ENCODE measurements around the gene CENPT. TPM values are rescaled to one million over a fixed set of nuclear protein-coding genes. Genes with fewer than 3 reads are reported as not detected.

The CENPT gene, protein sequence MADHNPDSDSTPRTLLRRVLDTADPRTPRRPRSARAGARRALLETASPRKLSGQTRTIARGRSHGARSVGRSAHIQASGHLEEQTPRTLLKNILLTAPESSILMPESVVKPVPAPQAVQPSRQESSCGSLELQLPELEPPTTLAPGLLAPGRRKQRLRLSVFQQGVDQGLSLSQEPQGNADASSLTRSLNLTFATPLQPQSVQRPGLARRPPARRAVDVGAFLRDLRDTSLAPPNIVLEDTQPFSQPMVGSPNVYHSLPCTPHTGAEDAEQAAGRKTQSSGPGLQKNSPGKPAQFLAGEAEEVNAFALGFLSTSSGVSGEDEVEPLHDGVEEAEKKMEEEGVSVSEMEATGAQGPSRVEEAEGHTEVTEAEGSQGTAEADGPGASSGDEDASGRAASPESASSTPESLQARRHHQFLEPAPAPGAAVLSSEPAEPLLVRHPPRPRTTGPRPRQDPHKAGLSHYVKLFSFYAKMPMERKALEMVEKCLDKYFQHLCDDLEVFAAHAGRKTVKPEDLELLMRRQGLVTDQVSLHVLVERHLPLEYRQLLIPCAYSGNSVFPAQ
- polyA plus RNA-seq (ENCODE audit: insufficient read length in 4 of 4): 10 to 100 TPM; 41.2 to 60.4 (median 44.7) TPM

DNA sequence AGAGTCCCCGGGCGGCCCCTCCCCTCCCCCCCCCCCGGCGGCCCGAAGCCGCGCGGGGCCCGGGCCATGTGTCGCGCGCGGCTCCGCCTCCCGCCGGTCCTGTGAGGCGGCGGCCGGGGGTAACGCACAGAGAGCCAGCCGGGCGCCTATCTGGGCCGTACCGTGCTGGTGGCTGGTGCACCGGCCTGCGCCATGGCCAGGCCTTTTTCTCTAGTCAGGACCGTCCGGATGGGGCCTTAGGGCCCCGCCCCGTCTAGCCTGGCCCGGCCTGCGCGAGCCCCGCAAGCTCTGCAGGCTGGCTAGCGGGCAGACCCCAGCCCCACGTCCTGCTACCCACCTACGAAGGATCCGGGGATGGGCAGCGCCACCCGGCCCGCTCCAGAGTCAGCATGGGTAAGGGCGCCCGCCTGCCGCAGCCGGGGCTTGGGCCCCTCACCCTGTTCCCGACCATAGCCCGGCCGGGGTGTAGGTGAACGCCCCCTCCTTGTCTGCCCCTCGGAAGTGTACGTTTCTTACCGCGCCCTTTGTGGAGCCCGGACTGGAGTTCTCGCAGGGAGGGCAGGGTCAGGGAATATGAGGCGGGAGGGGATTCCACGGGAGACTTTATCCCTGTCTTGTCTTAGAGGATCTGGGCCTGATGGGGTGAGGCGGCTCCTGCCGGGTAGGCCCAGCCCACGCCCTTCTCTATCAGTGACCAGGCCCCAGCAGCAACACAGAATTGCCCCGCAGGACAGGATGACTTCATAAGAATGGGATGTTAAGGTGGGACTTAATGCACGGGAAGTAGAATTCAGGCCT is at the start of gene CENPT:
Gene CENPT, minus strand, starts transcription at position 630 of the 798 bp plus-strand sequence. CDS start 13,834 bp downstream, outside the sequence.
- DNase-seq (ENCODE audit: low read depth in 4 of 4, low spot score in 3 of 4): no peak

DNA sequence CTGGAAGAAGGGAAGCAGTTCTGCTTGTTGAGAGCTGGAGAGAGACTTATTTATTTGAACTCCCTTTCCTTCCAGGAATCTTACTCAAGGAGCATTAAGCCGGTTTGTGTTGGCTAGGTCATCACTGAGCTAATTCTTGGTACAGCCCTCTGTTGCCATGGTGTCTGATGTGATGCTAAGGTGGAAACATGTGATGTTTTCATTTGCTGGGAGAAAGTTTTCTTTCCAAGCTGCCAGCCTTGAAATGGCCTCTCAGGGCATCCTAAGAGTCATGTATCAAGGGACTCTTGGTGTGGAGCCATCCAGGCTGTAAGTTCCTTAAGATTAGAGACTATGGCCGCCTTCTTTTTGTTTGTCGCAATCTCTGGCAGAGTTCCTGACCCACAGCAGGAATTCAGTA is 49.7 kb upstream of the CENPT start:
- no peak for DNase-seq (ENCODE audit: low read depth in 4 of 4, low spot score in 3 of 4)

DNA sequence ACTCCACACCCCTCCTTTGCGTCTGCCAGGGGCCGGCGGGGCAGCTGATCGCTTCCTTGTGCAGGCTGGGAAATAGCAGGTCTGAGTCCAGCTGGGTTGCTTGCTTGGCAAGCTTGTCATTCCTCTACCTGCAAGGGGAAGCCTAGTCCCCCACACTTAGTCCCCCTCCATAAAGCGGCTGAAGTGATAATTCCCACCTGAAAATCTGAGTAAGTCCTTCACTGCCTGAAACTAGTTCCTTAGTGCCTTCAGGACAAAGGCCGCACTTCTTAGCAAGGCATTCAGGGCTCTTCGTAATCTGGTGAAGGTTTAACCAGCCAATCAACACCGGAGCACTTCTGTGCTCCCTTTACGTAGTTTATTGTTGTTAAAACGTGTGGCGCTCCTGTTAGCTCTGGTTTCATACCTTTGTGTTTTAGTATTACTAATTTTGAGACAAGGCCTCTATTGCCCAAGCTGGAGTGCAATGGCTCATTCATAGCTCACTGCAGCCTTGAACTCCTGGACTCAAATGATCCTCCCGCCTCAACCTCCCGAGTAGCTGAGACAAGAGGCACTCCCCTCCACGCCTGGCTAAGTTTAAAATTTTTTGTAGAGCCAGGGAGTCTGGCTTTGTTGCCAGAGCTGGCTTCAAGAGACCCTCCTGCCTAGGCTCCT is 46.4 kb upstream of the CENPT start:
- no peak for DNase-seq (ENCODE audit: low read depth in 4 of 4, low spot score in 3 of 4)

DNA sequence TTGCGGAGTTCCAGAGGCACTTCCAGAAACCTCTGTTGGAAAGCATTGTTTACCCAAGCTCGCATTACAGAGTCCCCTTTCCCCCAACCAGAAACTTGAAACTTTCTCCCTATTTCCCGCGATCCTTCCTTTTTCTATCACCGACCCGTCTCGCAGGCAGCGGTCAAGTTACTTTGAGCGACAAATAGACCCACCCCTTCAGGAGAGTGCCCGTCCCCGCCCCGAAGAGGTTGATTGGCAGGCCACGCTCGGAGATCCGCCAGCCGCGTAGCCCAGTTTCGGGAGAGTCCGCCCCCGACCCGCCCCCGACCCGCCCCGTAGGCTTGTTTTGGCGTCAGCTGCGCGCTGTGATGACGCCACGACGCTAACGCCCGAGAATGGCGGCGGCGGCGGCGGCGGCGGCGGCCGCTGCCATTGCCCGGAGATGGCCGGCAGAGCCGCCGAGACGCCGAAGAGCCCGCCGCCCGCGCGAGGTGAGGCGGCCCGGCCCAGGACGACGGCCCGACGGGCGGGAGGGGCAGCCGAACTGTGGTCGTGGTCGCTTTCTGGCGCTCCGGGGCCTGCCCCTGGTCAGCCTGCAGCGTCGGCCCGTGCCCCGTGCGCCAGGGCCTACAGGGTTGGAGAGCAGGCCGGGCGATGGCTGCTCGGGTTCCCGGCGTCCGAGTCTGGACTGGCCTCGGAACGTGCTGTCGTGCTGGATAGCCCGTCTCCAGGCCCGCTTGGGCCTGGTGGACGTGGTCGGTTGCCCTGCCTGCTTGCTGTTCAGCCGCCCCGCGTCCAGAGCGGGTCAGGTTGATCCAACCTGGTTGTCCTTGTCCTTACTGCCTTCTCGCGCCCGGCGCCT is 45.6 kb upstream of the CENPT start, which contains the start of gene PSKH1:
Gene PSKH1, plus strand, starts transcription at position 356 of the 844 bp plus-strand sequence. CDS start 15,496 bp downstream, outside the sequence.
- peak; percentile 81 to 93 (median 86) for DNase-seq (ENCODE audit: low read depth in 4 of 4, low spot score in 3 of 4)

DNA sequence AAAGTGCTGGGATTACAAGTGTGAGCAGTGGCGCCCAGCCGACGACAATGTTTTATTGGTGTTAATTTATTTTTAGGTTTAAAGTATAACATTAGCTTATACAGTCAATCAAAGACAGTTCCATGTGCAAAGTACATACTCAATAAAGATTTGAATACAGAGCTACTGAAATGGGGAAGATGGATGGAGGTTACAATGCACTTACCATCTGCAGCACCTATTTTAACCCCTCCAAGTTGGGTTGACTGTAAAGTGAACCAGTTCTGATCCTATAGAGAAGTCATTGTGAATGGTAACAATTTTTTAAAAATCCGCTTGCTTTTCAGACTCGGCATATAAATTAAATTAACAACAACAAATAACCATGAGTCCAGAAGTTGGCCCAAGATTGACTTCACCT is 44.9 kb upstream of the CENPT start:
- no peak for DNase-seq (ENCODE audit: low read depth in 4 of 4, low spot score in 3 of 4)

DNA sequence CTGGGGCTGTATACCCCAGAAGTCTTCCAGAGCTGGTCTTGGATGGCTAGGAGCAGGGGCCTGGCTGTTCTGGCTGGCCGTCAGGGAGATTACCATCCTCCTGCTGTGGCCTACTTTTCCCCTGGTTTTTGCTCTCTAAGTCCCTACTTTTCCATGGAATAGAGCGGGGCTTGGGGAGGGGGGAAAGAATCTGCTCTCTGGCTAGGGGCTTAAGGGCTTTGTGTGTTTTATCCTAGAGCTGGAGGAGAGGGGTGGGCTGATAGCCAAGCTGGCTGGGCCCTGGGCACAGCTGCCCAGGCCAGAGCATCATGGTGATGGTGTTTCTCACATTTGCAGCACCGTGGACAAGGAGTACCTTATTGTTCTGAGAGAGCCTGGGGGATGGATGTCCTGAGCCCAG is 40.8 kb upstream of the CENPT start:
- no peak for DNase-seq (ENCODE audit: low read depth in 4 of 4, low spot score in 3 of 4)

DNA sequence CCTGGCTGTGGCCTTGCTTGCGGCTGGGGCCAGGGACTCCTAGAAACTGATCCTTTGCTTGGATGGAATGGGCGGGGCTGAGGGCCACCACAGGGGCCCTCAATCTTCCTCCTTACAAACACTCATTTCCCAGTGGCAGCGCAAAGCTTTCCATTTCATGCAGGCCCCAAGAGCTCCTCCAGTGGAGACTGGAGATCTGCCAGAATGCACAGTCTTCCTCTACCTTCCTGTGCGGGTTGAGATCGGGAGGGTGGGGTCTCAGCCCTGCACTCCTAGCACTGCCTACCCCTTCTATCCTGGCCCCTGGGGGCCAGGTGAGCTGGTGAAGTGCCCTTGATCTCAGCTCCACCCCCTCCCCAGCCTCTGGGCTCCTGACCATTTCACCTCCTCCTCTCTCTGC is 38.9 kb upstream of the CENPT start:
- DNase-seq (ENCODE audit: low read depth in 4 of 4, low spot score in 3 of 4): no peak

DNA sequence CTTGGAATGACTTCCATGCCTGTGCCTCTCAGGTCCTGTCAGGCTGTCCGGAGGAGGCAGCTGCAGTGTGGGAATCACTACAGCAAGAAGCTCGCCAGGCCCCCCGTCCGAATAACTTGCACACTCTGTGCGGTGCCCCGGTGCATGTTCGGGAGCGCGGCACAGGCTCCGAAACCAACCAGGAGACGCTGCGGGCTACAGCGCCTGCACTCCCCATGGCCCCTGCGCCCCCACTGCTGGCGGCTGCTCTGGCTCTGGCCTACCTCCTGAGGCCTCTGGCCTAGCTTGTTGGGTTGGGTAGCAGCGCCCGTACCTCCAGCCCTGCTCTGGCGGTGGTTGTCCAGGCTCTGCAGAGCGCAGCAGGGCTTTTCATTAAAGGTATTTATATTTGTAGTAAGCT is 38.5 kb upstream of the CENPT start:
- no peak for DNase-seq (ENCODE audit: low read depth in 4 of 4, low spot score in 3 of 4)

DNA sequence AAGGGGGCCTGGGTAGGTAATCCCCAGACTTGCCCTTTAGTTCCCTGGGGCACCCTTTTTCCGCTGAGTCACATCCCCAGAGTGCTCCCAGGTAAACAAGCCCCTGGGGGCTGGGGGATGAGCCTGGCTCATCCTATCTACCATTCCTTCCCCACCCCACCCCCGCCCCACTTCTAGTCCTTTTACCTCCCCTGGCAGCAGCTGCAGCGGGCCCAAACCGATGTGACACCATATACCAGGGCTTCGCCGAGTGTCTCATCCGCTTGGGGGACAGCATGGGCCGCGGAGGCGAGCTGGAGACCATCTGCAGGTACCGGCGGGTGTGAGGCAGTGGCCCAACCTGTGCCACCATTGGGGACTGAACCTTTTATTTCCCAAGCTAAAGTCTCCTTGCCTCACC is 38.1 kb upstream of the CENPT start:
- DNase-seq (ENCODE audit: low read depth in 4 of 4, low spot score in 3 of 4): no peak

DNA sequence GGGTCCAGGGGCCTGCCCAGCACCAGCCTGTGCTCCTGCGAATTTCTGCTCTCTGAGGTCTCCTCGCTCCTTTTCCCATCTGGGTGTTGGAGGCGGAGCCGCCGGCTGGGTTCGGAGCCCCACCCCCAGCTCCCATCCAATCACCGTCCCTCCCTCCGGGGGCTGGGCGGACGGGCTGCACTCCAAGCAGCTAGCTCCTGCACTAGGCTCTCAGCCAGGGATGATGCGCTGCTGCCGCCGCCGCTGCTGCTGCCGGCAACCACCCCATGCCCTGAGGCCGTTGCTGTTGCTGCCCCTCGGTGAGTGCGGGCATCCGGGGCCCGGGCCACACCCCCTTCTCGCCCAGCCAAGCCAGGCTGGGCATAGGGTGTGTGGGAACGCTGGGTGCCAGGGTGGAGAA is 37.2 kb upstream of the CENPT start, which contains the start of gene NRN1L:
Gene NRN1L, plus strand, starts transcription at position 202 of the 400 bp plus-strand sequence. Its CDS starts 19 bp downstream, at position 221.
- peak in 2 of 4 donors; percentile 48 to 50 for DNase-seq (ENCODE audit: low read depth in 4 of 4, low spot score in 3 of 4)

DNA sequence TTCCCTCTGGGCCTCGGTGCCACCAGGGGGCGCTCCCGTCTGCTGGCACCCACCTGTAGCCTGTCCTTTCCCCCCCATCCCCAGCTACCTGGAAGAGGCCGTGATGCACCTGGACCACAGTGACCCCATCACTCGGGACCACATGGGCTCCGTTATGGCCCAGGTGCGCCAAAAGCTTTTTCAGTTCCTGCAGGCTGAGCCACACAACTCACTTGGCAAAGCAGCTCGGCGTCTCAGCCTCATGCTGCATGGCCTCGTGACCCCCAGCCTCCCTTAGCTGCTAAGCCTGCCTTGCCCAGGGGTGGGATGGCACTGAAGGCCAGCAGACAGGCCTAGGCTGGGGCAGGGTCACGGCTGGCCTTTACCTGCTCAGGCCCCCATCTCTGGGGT is 36.4 kb upstream of the CENPT start:
- no peak for DNase-seq (ENCODE audit: low read depth in 4 of 4, low spot score in 3 of 4)

DNA sequence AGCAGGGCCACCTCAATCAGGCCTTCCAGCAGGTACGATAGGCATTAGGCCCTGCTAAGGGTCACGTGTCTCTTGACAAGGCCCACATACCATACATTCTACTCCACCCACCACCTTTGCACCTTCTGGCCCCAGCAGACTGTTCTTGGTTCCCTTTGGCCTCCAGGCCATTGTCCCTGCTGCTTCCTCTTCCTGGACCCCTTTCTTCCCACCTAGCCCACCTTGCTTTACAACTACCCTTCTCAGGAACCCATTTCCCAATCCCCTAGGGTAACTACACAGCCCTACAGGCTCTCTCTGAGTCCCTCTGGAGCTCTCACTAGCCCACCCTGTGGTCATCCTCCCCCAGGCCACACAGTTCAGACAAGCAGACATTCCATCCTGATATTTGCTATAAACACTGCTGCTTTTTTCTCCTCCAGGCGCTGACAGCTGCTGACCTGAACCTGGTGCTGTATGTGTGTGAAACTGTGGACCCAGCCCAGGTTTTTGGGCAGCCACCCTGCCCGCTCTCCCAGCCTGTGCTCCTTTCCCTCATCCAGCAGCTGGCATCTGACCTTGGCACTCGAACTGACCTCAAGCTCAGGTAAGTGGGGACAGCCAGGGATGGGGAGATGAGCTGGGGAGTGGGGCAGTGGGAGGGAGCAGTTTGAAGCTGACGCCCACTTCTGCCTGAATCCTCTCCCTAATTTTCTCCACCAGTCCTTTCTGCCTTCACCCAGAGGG is 35.8 kb upstream of the CENPT start:
- DNase-seq (ENCODE audit: low read depth in 4 of 4, low spot score in 3 of 4): no peak

DNA sequence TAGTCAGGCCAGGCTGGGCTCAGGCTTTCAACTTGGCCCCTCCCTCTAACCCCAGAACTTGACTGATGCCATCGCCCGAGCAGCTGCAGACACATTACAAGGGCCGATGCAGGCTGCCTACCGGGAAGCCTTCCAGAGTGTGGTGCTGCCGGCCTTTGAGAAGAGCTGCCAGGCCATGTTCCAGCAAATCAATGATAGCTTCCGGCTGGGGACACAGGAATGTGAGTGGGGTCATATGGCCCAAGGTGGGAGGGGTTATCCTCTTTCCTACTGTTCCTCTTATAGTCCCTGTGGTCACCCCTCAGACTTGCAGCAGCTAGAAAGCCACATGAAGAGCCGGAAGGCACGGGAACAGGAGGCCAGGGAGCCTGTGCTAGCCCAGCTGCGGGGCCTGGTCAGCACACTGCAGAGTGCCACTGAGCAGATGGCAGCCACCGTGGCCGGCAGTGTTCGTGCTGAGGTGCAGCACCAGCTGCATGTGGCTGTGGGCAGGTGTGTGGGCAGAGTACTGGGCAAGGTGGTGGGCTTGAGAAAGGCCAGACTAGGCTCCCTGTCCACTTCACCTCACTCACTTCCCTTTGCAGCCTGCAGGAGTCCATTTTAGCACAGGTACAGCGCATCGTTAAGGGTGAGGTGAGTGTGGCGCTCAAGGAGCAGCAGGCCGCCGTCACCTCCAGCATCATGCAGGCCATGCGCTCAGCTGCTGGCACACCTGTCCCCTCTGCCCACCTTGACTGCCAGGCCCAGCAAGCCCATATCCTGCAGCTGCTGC is 35.1 kb upstream of the CENPT start:
- DNase-seq (ENCODE audit: low read depth in 4 of 4, low spot score in 3 of 4): no peak

DNA sequence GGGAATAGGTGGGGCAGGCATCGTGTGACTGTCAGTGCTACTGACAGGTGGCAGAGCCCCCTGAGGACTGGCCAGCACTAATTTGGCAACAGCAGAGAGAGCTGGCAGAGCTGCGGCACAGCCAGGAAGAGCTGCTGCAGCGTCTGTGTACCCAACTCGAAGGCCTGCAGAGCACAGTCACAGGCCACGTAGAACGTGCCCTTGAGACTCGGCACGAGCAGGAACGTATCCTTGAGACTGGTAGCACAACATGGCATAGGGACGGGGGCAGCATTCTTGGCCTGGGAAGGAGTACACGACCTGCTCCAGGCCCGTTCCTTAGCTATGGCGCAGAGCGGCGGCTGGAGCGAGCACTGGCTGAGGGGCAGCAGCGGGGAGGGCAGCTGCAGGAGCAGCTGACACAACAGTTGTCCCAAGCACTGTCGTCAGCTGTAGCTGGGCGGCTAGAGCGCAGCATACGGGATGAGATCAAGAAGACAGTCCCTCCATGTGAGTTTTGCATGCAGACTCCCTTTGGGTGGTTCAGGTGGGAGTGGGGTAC is 34.2 kb upstream of the CENPT start:
- no peak for DNase-seq (ENCODE audit: low read depth in 4 of 4, low spot score in 3 of 4)

DNA sequence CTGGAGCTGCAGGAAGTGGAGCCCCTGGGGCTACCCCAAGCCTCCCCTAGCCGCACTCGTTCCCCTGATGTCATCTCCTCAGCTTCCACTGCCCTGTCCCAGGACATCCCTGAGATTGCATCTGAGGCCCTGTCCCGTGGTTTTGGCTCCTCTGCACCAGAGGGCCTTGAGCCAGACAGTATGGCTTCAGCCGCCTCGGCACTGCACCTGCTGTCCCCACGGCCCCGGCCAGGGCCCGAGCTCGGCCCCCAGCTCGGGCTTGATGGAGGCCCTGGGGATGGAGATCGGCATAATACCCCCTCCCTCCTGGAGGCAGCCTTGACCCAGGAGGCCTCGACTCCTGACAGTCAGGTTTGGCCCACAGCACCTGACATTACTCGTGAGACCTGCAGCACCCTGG is 33.1 kb upstream of the CENPT start:
- no peak for DNase-seq (ENCODE audit: low read depth in 4 of 4, low spot score in 3 of 4)

DNA sequence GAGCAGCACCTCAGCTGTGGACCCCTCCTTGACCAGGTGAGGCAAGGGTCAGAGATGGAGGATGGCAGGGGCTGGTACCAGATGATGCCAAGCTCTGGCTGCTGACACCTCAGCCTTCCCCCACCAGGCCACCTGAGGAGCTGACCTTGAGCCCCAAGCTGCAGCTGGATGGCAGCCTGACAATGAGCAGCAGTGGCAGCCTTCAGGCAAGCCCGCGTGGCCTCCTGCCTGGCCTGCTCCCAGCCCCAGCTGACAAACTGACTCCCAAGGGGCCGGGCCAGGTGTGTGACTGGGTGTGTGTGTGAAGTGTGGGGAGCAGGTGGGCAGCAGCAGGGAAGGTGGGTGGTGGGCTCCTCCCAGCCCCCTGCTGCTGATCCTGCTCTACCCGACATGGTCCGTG is 32.4 kb upstream of the CENPT start:
- DNase-seq (ENCODE audit: low read depth in 4 of 4, low spot score in 3 of 4): no peak

DNA sequence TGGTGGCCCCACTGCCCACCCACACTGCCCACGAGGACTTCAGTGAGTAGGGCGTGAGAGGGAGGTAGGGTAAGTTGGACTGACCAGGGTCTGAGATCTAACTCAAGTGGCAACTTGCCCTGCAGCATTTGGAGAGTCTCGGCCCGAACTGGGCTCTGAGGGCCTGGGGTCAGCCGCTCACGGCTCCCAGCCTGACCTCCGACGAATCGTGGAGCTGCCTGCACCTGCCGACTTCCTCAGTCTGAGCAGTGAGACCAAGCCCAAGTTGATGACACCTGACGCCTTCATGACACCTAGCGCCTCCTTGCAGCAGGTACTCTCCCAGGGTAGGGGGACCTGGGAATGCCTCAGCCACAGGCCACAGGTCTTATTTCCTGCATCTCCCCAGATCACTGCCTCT is 32.0 kb upstream of the CENPT start:
- no peak for DNase-seq (ENCODE audit: low read depth in 4 of 4, low spot score in 3 of 4)

DNA sequence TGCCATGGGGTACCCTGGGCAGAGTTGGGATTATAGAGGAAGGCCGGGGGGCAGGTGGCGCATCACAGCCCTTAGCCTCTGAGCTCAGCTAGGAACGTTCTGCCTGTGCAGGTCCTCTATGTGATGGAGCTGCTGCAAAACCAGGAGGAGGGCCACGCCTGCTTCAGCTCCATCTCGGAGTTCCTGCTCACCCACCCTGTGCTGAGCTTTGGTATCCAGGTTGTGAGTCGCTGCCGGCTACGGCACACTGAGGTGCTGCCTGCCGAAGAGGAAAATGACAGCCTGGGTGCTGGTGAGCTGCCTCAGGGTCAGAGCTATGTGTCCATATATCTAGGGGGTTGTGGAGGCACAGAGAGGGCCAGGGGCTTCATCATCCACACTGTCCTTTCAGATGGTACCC is 31.4 kb upstream of the CENPT start:
- DNase-seq (ENCODE audit: low read depth in 4 of 4, low spot score in 3 of 4): no peak

Measured in left renal pelvis (tissue), 4 donors.